Activated B cell treated with CpG ODN at 0.5 μM for 24 hours (primary cell): Measurements from ENCODE around the gene EXOC3. TPM values are rescaled to one million over a fixed set of nuclear protein-coding genes. Genes with fewer than 3 reads are reported as not detected.
"Not testable (repeated sequence)": the region's sequence is repeated elsewhere in the genome, so short reads cannot be mapped to it uniquely, and the experiment has no call there.

Experiments used
- ATAC-seq: fragments of 200-7000 bp; cut with Tn5 transposase; one replicate; pipeline ENCODE4 v1.10.0; 2021; ENCODE audit warnings: low read depth, mild to moderate bottlenecking, moderate library complexity
- CTCF ChIA-PET: fragments of 350-600 bp; sonication (Branson Sonifier 250); formaldehyde crosslinking; loops from one replicate; lab custom pipeline; 2021; ENCODE audit warnings: antibody characterized with exemption; lab: Charles Lee
- POLR2A ChIA-PET: fragments of 350-600 bp; sonication (Branson Sonifier 250); formaldehyde crosslinking; loops from one replicate; lab custom pipeline; 2021; ENCODE audit warnings: antibody characterized with exemption; lab: Charles Lee
- DNase-seq: peaks from one replicate; pipeline ENCODE4 v3.0.0; 2022
- H3K27ac Mint-ChIP-seq: one replicate; pipeline ENCODE4 v1.8.0; 2020; ENCODE audit warnings: mixed read lengths
- H3K27me3 Mint-ChIP-seq: one replicate; pipeline ENCODE4 v1.8.0; 2021; ENCODE audit warnings: mixed read lengths
- H3K36me3 Mint-ChIP-seq: one replicate; pipeline ENCODE4 v1.8.0; 2021; ENCODE audit warnings: low read depth, mixed read lengths
- H3K4me1 Mint-ChIP-seq: one replicate; pipeline ENCODE4 v1.8.0; 2021; ENCODE audit warnings: mixed read lengths
- H3K4me3 Mint-ChIP-seq: one replicate; pipeline ENCODE4 v1.8.0; 2020; ENCODE audit warnings: mild to moderate bottlenecking, mixed read lengths
- H3K9me3 Mint-ChIP-seq: one replicate; pipeline ENCODE4 v1.8.0; 2020; ENCODE audit warnings: mixed read lengths
- intact Hi-C: fragments of 100-400 bp; cut with micrococcal nuclease; formaldehyde crosslinking; loops from one replicate; pipeline ENCODE4 v1.15.1; 2024
- total RNA-seq: library from RNA; stranded (reverse); gene quantifications from 2 replicates; pipeline ENCODE4 v1.2.3, GENCODE V29; 2022
- TF ChIP-seq, protein P1 (sequence below): fragments of 200-600 bp; IDR thresholded peaks from one replicate; pipeline ENCODE4 v1.8.0; 2022; ENCODE audit warnings: antibody characterized with exemption, mild to moderate bottlenecking

The EXOC3 gene
- total RNA-seq, 1 donor from 2014 or later = 79.6 TPM

DNA sequence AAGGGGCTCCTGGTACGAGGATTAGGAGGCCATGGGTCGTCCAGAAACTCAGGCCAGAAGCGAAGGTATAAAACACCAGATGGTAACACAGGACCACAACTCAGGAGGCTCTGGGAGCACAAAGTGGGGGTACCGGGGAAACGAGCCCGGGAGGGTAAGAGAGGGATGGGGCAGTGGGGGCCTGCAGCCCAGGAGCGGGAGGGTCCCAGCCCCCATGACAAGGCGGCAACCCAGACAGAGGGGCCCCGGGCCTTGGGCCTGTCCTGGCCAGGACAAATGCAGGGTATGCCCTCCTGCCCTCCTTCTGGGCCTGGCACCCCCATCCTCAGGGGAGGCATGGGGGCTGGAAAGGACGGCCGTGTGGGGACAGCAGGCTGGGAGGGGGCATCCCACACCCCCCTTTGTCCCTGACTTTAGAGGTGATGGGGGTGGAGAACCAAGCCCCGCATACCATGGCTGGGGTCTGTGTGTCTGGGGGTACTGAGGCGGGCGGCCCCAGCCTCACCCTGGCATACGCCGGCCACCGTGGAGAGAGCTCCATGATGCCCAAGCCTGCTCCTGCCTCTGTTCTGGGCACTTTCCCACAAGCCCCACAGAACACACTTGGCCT is 47.0 kb upstream of the EXOC3 start:
- ATAC-seq (no peak), DNase-seq (no peak)
- ChIA-PET CTCF (no interaction called here), POLR2A (interaction anchor here (0.6 kb wide), 1 partner anchor 51 kb away, joined by 4 read pairs; no protein-coding TSS in a partner anchor)
- Mint-ChIP-seq H3K27me3 (peaks cover 2% of the 10 kb centered on the region), H3K36me3 (no peaks in the 10 kb centered on the region), H3K4me1 (peaks cover 30% of the 10 kb centered on the region), H3K9me3 (no peaks in the 10 kb centered on the region), H3K4me3 (no peak overlapping the region), H3K27ac (peak overlapping the region; percentile 41)
- TF ChIP-seq, protein P1, sequence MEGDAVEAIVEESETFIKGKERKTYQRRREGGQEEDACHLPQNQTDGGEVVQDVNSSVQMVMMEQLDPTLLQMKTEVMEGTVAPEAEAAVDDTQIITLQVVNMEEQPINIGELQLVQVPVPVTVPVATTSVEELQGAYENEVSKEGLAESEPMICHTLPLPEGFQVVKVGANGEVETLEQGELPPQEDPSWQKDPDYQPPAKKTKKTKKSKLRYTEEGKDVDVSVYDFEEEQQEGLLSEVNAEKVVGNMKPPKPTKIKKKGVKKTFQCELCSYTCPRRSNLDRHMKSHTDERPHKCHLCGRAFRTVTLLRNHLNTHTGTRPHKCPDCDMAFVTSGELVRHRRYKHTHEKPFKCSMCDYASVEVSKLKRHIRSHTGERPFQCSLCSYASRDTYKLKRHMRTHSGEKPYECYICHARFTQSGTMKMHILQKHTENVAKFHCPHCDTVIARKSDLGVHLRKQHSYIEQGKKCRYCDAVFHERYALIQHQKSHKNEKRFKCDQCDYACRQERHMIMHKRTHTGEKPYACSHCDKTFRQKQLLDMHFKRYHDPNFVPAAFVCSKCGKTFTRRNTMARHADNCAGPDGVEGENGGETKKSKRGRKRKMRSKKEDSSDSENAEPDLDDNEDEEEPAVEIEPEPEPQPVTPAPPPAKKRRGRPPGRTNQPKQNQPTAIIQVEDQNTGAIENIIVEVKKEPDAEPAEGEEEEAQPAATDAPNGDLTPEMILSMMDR = no peak
- intact Hi-C loops = no loop called here

DNA sequence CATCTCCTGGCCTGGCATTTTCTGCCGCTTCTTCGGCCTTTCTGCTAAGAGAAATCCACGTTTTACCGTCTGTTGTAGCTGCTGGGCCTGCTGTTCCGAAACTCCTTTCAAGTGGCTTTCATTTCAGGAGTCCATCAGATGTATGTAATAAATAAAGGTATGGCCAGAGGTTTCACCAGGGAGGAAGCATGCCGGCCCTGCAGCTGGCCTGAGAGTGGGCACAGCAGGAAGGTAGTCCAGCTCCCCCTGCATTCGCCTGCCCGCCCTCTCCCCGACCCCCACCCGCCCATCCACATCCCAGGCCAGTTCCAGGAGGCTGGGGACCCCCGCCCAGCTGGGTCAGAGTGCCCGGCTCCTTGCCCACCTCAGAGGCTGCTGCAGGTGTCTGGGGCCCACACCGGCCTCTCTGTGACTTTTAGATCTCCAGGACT is 46.4 kb upstream of the EXOC3 start:
- H3K36me3 Mint-ChIP-seq = no peaks in the 10 kb centered on the region
- H3K4me1 Mint-ChIP-seq = peaks cover 35% of the 10 kb centered on the region
- no peaks in the 10 kb centered on the region for H3K9me3 Mint-ChIP-seq
- H3K27me3 Mint-ChIP-seq = peaks cover 2% of the 10 kb centered on the region
- no peak overlapping the region for H3K4me3 Mint-ChIP-seq
- ChIA-PET POLR2A (no interaction called here), CTCF (no interaction called here)
- TF ChIP-seq, protein P1 = no peak
- H3K27ac Mint-ChIP-seq = peak overlapping the region; percentile 41
- intact Hi-C loops = no loop called here
- DNase-seq = no peak
- no peak for ATAC-seq

DNA sequence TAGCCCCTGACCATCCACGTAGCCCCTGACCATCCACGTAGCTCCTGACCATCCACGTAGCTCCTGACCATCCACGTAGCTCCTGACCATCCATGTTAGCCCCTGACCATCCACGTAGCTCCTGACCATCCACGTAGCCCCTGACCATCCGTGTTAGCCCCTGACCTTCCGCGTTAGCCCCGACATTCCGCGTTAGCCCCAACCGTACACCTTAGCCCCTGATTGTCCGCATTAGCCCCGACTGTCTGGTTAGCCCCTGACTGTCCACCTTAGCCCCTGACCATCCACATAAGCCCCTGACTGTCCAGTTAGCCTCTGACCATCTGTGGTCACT is 44.9 kb upstream of the EXOC3 start:
- not testable (repeated sequence) for H3K4me3 Mint-ChIP-seq

DNA sequence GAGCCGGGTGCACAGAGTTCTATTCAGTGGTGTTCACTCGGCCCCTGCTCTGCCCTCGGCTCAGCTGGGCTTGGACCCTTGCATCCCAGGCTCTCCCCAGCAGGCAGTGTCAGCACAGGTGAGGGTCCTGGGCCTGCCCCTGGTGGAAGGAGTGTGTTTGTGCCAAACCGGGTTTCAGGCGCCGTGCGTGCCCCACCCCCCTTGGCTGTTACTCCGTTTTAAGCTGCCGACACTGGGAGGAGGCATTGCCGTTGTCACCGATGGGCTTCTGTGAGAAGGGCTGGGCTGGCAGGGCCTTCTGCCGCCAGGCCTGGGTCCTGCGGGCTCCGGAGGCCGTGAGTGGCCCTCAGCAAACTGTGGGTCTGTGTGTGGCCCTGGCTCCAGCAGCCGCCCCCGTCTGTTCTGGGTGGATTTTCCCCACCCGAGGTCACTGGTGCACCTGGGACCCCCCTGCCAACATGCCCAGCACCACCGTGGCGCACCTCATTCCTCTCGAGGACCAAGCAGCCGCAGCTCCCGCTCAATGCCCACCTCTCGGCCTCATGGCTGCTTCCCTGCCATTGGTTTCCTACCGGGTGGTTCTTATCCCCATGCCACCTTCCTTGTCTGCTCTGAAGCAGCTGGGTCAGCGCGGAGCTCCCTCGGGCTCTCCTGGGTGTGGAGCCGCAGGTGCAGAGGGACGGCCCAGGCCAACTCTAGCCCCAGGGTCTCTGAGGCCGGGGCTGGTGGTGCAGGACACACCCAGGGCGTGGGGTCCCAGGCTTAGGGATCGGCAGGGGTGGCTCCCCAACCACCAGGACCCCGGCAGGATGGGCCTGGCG is 44.3 kb upstream of the EXOC3 start:
- no peak for DNase-seq
- Mint-ChIP-seq H3K4me1 (peaks cover 42% of the 10 kb centered on the region), H3K36me3 (no peaks in the 10 kb centered on the region), H3K27me3 (peaks cover 2% of the 10 kb centered on the region), H3K27ac (no peak overlapping the region), H3K9me3 (no peaks in the 10 kb centered on the region), H3K4me3 (no peak overlapping the region)
- TF ChIP-seq, protein P1 = no peak
- no peak for ATAC-seq
- ChIA-PET CTCF (no interaction called here), POLR2A (no interaction called here)
- intact Hi-C loops = loop anchor here (2.0 kb wide), 1 partner anchor 180 kb away; the partner anchor contains the start of genes CCDC127 and SDHA

More for the DNA sequence above, 44.9 kb upstream of the EXOC3 start:
- ATAC-seq, H3K36me3 Mint-ChIP-seq, CTCF ChIA-PET, H3K27ac Mint-ChIP-seq, DNase-seq, H3K9me3 Mint-ChIP-seq, H3K27me3 Mint-ChIP-seq: not testable (repeated sequence)
- H3K4me1 Mint-ChIP-seq = peaks cover 40% of the 10 kb centered on the region
- POLR2A ChIA-PET = interaction anchor here (1.0 kb wide), 1 partner anchor 33 kb away, joined by 3 read pairs; no protein-coding TSS in a partner anchor
- intact Hi-C loops = loop anchor here (2.0 kb wide), 1 partner anchor 179 kb away; the partner anchor contains the start of genes CCDC127 and SDHA

DNA sequence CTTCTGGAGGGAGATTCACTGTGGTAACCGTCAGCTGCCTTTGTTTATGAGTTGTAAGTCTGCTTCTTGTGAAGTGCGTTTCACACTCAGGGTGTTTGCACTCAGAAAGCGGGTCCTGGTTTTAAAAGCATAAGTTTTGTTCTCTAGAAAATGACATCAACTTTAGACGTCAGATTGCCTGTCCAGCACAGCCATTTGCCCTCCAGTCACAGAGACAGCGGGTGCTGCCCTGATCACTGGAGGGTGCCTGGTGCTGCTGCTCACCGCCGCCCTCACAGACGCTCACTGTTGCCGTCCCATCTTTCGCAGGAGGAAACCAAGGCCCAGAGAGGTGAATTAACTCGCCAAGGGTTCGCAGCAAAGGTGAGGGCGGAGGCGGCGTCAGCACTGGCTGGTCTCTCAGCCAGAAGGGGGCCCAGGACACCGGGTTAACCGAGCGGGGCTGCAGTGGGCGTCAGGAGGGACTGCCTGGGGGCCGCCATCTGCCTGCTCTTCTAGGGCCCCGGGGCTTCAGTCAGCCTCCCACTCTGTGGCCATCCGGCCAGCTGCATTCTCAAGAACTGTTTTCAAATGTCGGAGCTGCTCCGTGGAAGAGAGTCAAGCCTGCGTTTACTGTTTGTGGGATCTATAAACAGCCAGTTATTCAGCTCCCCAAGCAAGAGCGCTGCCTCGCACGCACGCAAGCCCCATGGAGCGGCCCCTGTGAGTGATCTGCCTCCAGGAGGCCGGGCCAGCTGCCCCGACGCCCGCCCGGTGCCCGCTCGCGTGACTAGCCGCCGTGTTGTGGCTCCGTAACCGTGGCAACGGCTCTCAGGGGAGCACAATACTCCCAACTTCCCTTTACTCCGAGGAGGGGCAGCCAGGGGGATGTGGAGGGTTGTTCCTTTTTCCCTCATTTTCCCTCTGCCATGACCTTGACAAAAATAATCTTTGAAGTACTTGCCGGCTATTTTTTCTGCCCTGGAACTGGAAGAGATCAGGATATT is 43.4 kb upstream of the EXOC3 start:
- peak; percentile 76 for ATAC-seq
- Mint-ChIP-seq H3K27me3 (peaks cover 11% of the 10 kb centered on the region), H3K27ac (peak overlapping the region; percentile 91), H3K4me3 (peak overlapping the region; percentile 69), H3K4me1 (peaks cover 49% of the 10 kb centered on the region), H3K36me3 (no peaks in the 10 kb centered on the region), H3K9me3 (no peaks in the 10 kb centered on the region)
- TF ChIP-seq, protein P1 = no peak
- intact Hi-C loops = loop anchor here (2.0 kb wide), 2 partner anchors 25 to 181 kb away; partner anchors contain the start of genes CCDC127 and SDHA
- DNase-seq = peak; percentile 81
- ChIA-PET CTCF (no interaction called here), POLR2A (interaction anchor here (0.6 to 1.4 kb wide), 7 partner anchors 21 to 83 kb away, joined by 3 to 7 read pairs (median 4); no protein-coding TSS in a partner anchor)
